DND-41 (cell line): ENCODE measurements around the gene JUND.
A peak's percentile ranks its signal among the peaks of the same experiment; 100 is the strongest.

ENCODE experiments used
- ATAC-seq: fragments of 200-7000 bp; cut with Tn5 transposase; 3 replicates; pipeline ENCODE4 v1.9.1; 2021; ENCODE audit warnings: low read depth; ENCODE audit not compliant: insufficient read depth
- DNase-seq: peaks from one replicate; pipeline ENCODE4 v3.0.0-alpha.2; 2020
- H2AFZ ChIP-seq: 2 replicates; pipeline ENCODE4 v1.6.0; 2012; ENCODE audit warnings: low read depth, low read length
- H3K27ac ChIP-seq: 2 replicates; pipeline ENCODE4 v1.5.1; 2012; ENCODE audit warnings: low read length, inconsistent platforms
- H3K27me3 ChIP-seq: fragments of 200-600 bp; sonication (generic); 2 replicates; pipeline ENCODE4 v1.6.0; 2012; ENCODE audit warnings: low read length, mild to moderate bottlenecking, inconsistent platforms; ENCODE audit not compliant: insufficient read depth, poor library complexity
- H3K36me3 ChIP-seq: 2 replicates; pipeline ENCODE4 v1.5.1; 2012; ENCODE audit warnings: low read length, inconsistent platforms; ENCODE audit not compliant: insufficient read depth
- H3K4me1 ChIP-seq: 2 replicates; pipeline ENCODE4 v1.5.1; 2012; ENCODE audit warnings: mild to moderate bottlenecking, low read length; ENCODE audit not compliant: insufficient read depth
- H3K4me2 ChIP-seq: 2 replicates; pipeline ENCODE4 v1.6.0; 2012; ENCODE audit warnings: mild to moderate bottlenecking, moderate library complexity, low read length, inconsistent platforms; ENCODE audit not compliant: insufficient read depth
- H3K4me3 ChIP-seq, 2 experiments: fragments of 200-600 bp in 1 of 2; shearing (Covaris generic) in 1 of 2; 2 replicates each; pipeline ENCODE4 v1.5.1; 2012 to 2016; ENCODE audit warnings: inconsistent platforms in 2 of 2, low read length in 2 of 2, mild to moderate bottlenecking in 2 of 2, low read depth in 1 of 2, moderate library complexity in 1 of 2
- H3K79me2 ChIP-seq: 2 replicates; pipeline ENCODE4 v1.6.0; 2012; ENCODE audit warnings: low read length, inconsistent platforms; ENCODE audit not compliant: insufficient read depth
- H3K9ac ChIP-seq: 2 replicates; pipeline ENCODE4 v1.6.0; 2012; ENCODE audit warnings: low read depth, mild to moderate bottlenecking, inconsistent platforms, low read length, moderate library complexity
- H3K9me3 ChIP-seq: 2 replicates; pipeline ENCODE4 v1.5.1; 2012; ENCODE audit warnings: low read length, moderate library complexity, mild to moderate bottlenecking, inconsistent platforms; ENCODE audit not compliant: insufficient read depth, severe bottlenecking
- H4K20me1 ChIP-seq: 2 replicates; pipeline ENCODE4 v1.6.0; 2012; ENCODE audit warnings: low read length; ENCODE audit not compliant: insufficient read depth
- EZH2 ChIP-seq: IDR thresholded peaks from 3 replicates; pipeline ENCODE4 v1.6.1; 2012; ENCODE audit warnings: borderline replicate concordance, low read depth, mild to moderate bottlenecking, moderate library complexity, low read length, inconsistent platforms; ENCODE audit not compliant: severe bottlenecking
- TF ChIP-seq, protein P1 (sequence below): IDR thresholded peaks from 2 replicates; pipeline ENCODE4 v1.5.1; 2012; ENCODE audit warnings: borderline replicate concordance, low read length, moderate library complexity, mild to moderate bottlenecking; ENCODE audit not compliant: poor library complexity, severe bottlenecking; ENCODE audit errors: extremely low read depth

JUND gene

DNA sequence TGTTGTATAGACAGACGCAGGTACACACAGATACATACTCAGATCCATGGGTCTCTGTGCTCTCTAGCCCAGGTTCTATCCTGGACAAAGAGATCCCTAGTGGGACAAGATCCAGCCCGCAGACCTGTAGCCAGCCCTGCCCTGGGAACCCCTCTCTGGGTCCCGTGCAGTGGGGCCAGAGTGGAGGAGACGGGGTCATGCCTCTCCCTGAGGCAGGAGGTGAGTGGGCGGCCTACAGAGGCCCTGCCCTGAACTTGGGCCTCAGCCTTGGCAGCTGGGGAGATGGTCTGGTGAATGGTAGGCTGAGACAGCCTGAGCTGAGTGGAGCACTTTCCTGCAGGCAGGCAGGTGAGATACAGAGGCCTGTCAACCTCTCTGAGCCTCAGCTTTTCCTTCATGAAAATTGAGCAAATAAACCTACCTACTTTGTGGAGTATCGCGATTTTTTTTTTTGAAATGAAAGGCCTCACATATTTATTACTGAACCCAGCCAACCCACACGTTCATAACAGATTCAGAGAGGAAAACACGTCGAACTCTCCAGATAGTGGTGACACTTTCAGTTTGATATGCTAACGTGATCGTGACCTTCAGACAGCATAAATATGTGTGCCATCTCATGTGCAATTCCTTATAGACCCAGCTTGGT is 3.4 kb upstream of the JUND start:
- ATAC-seq (no peak), DNase-seq (no peak)
- TF ChIP-seq EZH2: no peak
- TF ChIP-seq, protein P1, sequence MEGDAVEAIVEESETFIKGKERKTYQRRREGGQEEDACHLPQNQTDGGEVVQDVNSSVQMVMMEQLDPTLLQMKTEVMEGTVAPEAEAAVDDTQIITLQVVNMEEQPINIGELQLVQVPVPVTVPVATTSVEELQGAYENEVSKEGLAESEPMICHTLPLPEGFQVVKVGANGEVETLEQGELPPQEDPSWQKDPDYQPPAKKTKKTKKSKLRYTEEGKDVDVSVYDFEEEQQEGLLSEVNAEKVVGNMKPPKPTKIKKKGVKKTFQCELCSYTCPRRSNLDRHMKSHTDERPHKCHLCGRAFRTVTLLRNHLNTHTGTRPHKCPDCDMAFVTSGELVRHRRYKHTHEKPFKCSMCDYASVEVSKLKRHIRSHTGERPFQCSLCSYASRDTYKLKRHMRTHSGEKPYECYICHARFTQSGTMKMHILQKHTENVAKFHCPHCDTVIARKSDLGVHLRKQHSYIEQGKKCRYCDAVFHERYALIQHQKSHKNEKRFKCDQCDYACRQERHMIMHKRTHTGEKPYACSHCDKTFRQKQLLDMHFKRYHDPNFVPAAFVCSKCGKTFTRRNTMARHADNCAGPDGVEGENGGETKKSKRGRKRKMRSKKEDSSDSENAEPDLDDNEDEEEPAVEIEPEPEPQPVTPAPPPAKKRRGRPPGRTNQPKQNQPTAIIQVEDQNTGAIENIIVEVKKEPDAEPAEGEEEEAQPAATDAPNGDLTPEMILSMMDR: no peak
- Histone ChIP-seq H3K27me3 (no peaks in the 10 kb centered on the region), H3K36me3 (peaks cover 4% of the 10 kb centered on the region; the same call in 1 of the 2 replicates), H3K4me3 (no peak overlapping the region), H3K9ac (no peak overlapping the region), H3K27ac (no peak overlapping the region), H2AFZ (no peak overlapping the region), H3K4me1 (peaks cover 21% of the 10 kb centered on the region), H3K4me2 (no peak overlapping the region), H3K79me2 (peaks cover 15% of the 10 kb centered on the region), H3K9me3 (no peaks in the 10 kb centered on the region), H4K20me1 (peaks cover 3% of the 10 kb centered on the region; the same call in 1 of the 2 replicates)

DNA sequence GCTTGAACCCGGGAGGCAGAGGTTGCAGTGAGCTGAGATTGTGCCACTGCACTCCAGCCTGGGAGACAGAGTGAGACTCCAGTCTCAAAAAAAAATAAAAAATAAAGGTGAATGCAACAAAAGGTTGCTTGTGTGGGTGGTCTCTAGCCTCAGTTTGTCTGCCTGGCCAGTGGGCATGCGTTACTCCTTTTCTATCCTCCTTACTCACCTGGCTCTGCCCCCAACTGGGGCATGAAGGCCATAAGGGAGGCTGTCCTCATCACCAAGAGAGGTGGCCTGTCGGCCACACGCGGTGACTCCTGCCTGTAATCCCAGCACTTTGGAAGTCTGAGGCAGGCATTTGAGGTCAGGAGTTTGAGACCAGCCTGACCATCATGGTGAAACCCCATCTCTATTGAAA is 1.9 kb upstream of the JUND start:
- H3K4me1 ChIP-seq: peaks cover 24% of the 10 kb centered on the region
- no peak overlapping the region for H3K4me2 ChIP-seq
- no peaks in the 10 kb centered on the region for H3K9me3 ChIP-seq
- H3K27ac ChIP-seq: no peak overlapping the region
- peaks cover 14% of the 10 kb centered on the region for H4K20me1 ChIP-seq
- no peak overlapping the region for H2AFZ ChIP-seq
- peaks cover 29% of the 10 kb centered on the region for H3K79me2 ChIP-seq
- TF ChIP-seq, protein P1: no peak
- TF ChIP-seq EZH2: no peak
- H3K9ac ChIP-seq: no peak overlapping the region
- H3K36me3 ChIP-seq: peaks cover 15% of the 10 kb centered on the region
- ATAC-seq (no peak), DNase-seq (no peak)
- no peak overlapping the region for H3K4me3 ChIP-seq
- no peaks in the 10 kb centered on the region for H3K27me3 ChIP-seq

DNA sequence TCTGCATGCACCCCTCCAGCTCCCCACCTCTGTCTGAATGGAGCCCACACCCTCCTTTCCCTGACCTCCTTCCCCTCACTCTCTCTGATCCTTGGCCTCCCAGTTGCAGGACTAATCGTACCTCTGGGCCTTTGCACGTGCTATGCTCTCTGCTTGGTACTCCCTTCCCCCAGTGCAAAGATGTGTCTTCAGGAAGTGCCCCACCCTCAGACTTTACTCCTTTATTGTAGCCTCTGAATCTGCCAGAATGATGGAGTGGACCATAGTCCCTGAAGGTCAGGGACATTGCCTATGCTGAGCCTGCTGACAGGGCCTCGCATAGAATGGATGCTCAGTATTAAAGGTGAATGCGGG is 1.3 kb upstream of the JUND start:
- Histone ChIP-seq H3K36me3 (peaks cover 20% of the 10 kb centered on the region), H4K20me1 (peaks cover 19% of the 10 kb centered on the region), H3K27me3 (no peaks in the 10 kb centered on the region), H3K4me3 (peak overlapping the region in 1 of 2 experiments; percentile 51; a peak in 2 of 4 replicates), H3K4me1 (peaks cover 29% of the 10 kb centered on the region), H3K9me3 (no peaks in the 10 kb centered on the region), H3K79me2 (peaks cover 35% of the 10 kb centered on the region), H3K4me2 (peak overlapping the region; percentile 62), H3K9ac (peak overlapping the region; percentile 75), H2AFZ (no peak overlapping the region), H3K27ac (peak overlapping the region; percentile 89)
- DNase-seq (peak; percentile 26), ATAC-seq (no peak)
- no peak for TF ChIP-seq EZH2
- TF ChIP-seq, protein P1: no peak
